Activated CD8-positive, alpha-beta T cell treated with anti-CD3 and anti-CD28 coated beads, Interleukin-2, amount 10 ng/mL, durations not matched to agents 7 days and 5 days (primary cell): Measurements from ENCODE around the gene USP5. TPM values are rescaled to one million over a fixed set of nuclear protein-coding genes. Genes with fewer than 3 reads are reported as not detected.
A peak's percentile ranks its signal among the peaks of the same experiment; 100 is the strongest.
"Not testable (repeated sequence)": the region's sequence is repeated elsewhere in the genome, so short reads cannot be mapped to it uniquely, and the experiment has no call there.

Source experiments
- ATAC-seq: fragments of 150-1000 bp; cut with Tn5 transposase; one replicate; pipeline ENCODE4 v1.10.0; 2021; ENCODE audit warnings: moderate library complexity
- CTCF ChIA-PET: fragments of 350-600 bp; sonication (Branson Sonifier 250); formaldehyde crosslinking; loops from one replicate; lab custom pipeline; 2021; ENCODE audit warnings: antibody characterized with exemption; lab: Charles Lee
- POLR2A ChIA-PET: fragments of 350-600 bp; sonication (Branson Sonifier 250); formaldehyde crosslinking; loops from one replicate; lab custom pipeline; 2021; ENCODE audit warnings: antibody characterized with exemption; lab: Charles Lee
- DNase-seq: peaks from one replicate; pipeline ENCODE4 v3.0.0-alpha.2; 2020
- H3K27ac Mint-ChIP-seq: one replicate; pipeline ENCODE4 v1.8.0; 2021; ENCODE audit warnings: mild to moderate bottlenecking, mixed read lengths
- H3K27me3 Mint-ChIP-seq: one replicate; pipeline ENCODE4 v1.8.0; 2021; ENCODE audit warnings: low read depth, mixed read lengths
- H3K36me3 Mint-ChIP-seq: one replicate; pipeline ENCODE4 v1.8.0; 2021; ENCODE audit warnings: low read depth, mixed read lengths
- H3K4me1 Mint-ChIP-seq: one replicate; pipeline ENCODE4 v1.8.0; 2021; ENCODE audit warnings: low read depth, mixed read lengths
- H3K4me3 Mint-ChIP-seq: one replicate; pipeline ENCODE4 v1.8.0; 2021; ENCODE audit warnings: mild to moderate bottlenecking, mixed read lengths
- H3K9me3 Mint-ChIP-seq: one replicate; pipeline ENCODE4 v1.8.0; 2022; ENCODE audit warnings: mixed read lengths; ENCODE audit not compliant: insufficient read depth
- total RNA-seq, 2 experiments: library from RNA; stranded (reverse); gene quantifications; one replicate each; pipeline ENCODE4 v1.2.3, GENCODE V29; 2021

The USP5 gene
- total RNA-seq, 2 experiments from 2014 or later: 105 to 108 TPM

GRCh38 chr12:6888360-6888759 is 36.4 kb downstream of the USP5 start:
- H3K27ac Mint-ChIP-seq: no peak overlapping the region
- H3K4me1 Mint-ChIP-seq: peaks cover 29% of the 10 kb centered on the region
- no peak overlapping the region for H3K4me3 Mint-ChIP-seq
- H3K36me3 Mint-ChIP-seq: peaks cover 15% of the 10 kb centered on the region
- DNase-seq: no peak
- no peak for ATAC-seq
- no peaks in the 10 kb centered on the region for H3K9me3 Mint-ChIP-seq
- no peaks in the 10 kb centered on the region for H3K27me3 Mint-ChIP-seq
- ChIA-PET CTCF (interaction anchor here (1.3 to 2.2 kb wide), 2 partner anchors 16 to 19 kb away, joined by 5 to 8 read pairs; partner anchors contain the start of gene SPSB2), POLR2A (interaction anchor here (1.1 to 1.2 kb wide), 2 partner anchors 13 to 15 kb away, joined by 3 read pairs; partner anchors contain the start of gene SPSB2)

- H3K4me3 Mint-ChIP-seq, H3K9me3 Mint-ChIP-seq, ATAC-seq, DNase-seq, H3K27me3 Mint-ChIP-seq, CTCF ChIA-PET, H3K27ac Mint-ChIP-seq: not testable (repeated sequence)
- POLR2A ChIA-PET: interaction anchor here (1.4 kb wide), 1 partner anchor 220 kb away, joined by 3 read pairs; no protein-coding TSS in a partner anchor
- H3K4me1 Mint-ChIP-seq: peaks cover 29% of the 10 kb centered on the region
- H3K36me3 Mint-ChIP-seq: peaks cover 15% of the 10 kb centered on the region
Measured at GRCh38 chr12:6888794-6889193, 36.8 kb downstream of the USP5 start.

- peaks cover 29% of the 10 kb centered on the region for H3K4me1 Mint-ChIP-seq
- H3K9me3 Mint-ChIP-seq, CTCF ChIA-PET, ATAC-seq, H3K27me3 Mint-ChIP-seq, DNase-seq: not testable (repeated sequence)
- POLR2A ChIA-PET: interaction anchor here (0.6 to 1.4 kb wide), 2 partner anchors 16 to 218 kb away, joined by 3 read pairs; no protein-coding TSS in a partner anchor
- peaks cover 11% of the 10 kb centered on the region for H3K36me3 Mint-ChIP-seq
- H3K27ac Mint-ChIP-seq: peak overlapping the region; percentile 95
- H3K4me3 Mint-ChIP-seq: peak overlapping the region; percentile 82
Measured at GRCh38 chr12:6889775-6890573, 38.0 kb downstream of the USP5 start.

- POLR2A ChIA-PET: interaction anchor here (0.6 to 2.1 kb wide), 23 partner anchors 9 to 220 kb away, joined by 3 to 40 read pairs (median 5); partner anchors contain the start of genes C12orf57, CDCA3, COPS7A and ENO2
- Mint-ChIP-seq H3K4me3 (peak overlapping the region; percentile 82), H3K27ac (peak overlapping the region; percentile 95)
Measured at GRCh38 chr12:6890789-6891645, 39.1 kb downstream of the USP5 start.

GRCh38 chr12:6891646-6892001 is 39.7 kb downstream of the USP5 start:
- peaks cover 29% of the 10 kb centered on the region for H3K4me1 Mint-ChIP-seq
- H3K36me3 Mint-ChIP-seq: peaks cover 8% of the 10 kb centered on the region
- POLR2A ChIA-PET: interaction anchor here (0.6 to 2.1 kb wide), 21 partner anchors 9 to 220 kb away, joined by 3 to 40 read pairs (median 5); partner anchors contain the start of genes C12orf57, CDCA3, COPS7A and ENO2
- peak overlapping the region; percentile 95 for H3K27ac Mint-ChIP-seq
- peak overlapping the region; percentile 82 for H3K4me3 Mint-ChIP-seq
- CTCF ChIA-PET: interaction anchor here (0.8 to 4.6 kb wide), 40 partner anchors 8 to 421 kb away, joined by 3 to 94 read pairs (median 5); partner anchors contain the start of genes C12orf57, CDCA3, COPS7A and ENO2
- ATAC-seq (no peak), DNase-seq (no peak)
- no peaks in the 10 kb centered on the region for H3K9me3 Mint-ChIP-seq
- no peaks in the 10 kb centered on the region for H3K27me3 Mint-ChIP-seq

More at GRCh38 chr12:6890789-6891645, 39.1 kb downstream of the USP5 start:
- peaks cover 29% of the 10 kb centered on the region for H3K4me1 Mint-ChIP-seq
- H3K36me3 Mint-ChIP-seq: peaks cover 8% of the 10 kb centered on the region
- DNase-seq (peak; percentile 99), ATAC-seq (peak; percentile 97)
- no peaks in the 10 kb centered on the region for H3K9me3 Mint-ChIP-seq
- no peaks in the 10 kb centered on the region for H3K27me3 Mint-ChIP-seq
- CTCF ChIA-PET: interaction anchor here (0.8 to 4.6 kb wide), 40 partner anchors 8 to 420 kb away, joined by 3 to 94 read pairs (median 5); partner anchors contain the start of genes C12orf57, CDCA3, COPS7A and ENO2

GRCh38 chr12:6892683-6893082 is 40.7 kb downstream of the USP5 start:
- not testable (repeated sequence) for H3K4me3 Mint-ChIP-seq, H3K36me3 Mint-ChIP-seq, H3K27me3 Mint-ChIP-seq, H3K9me3 Mint-ChIP-seq, DNase-seq, ATAC-seq
- ChIA-PET CTCF (interaction anchor here (2.0 to 4.6 kb wide), 6 partner anchors 7 to 45 kb away, joined by 6 to 94 read pairs (median 16); partner anchors contain the start of genes LRRC23, SPSB2 and TPI1), POLR2A (interaction anchor here (2.0 to 2.1 kb wide), 5 partner anchors 12 to 51 kb away, joined by 13 to 40 read pairs (median 22); partner anchors contain the start of genes C12orf57, CDCA3, LRRC23 and RNU7-1)
- peaks cover 29% of the 10 kb centered on the region for H3K4me1 Mint-ChIP-seq
- peak overlapping the region; percentile 35 for H3K27ac Mint-ChIP-seq

- H3K4me3 Mint-ChIP-seq: no peak overlapping the region
- H3K9me3 Mint-ChIP-seq: no peaks in the 10 kb centered on the region
- ChIA-PET CTCF (interaction anchor here (1.0 to 4.6 kb wide), 2 partner anchors 22 to 25 kb away, joined by 4 to 94 read pairs; partner anchors contain the start of gene SPSB2), POLR2A (no interaction called here)
- H3K27me3 Mint-ChIP-seq: no peaks in the 10 kb centered on the region
- H3K4me1 Mint-ChIP-seq: peaks cover 26% of the 10 kb centered on the region
- no peak for ATAC-seq
- DNase-seq: no peak
- H3K27ac Mint-ChIP-seq: no peak overlapping the region
- peaks cover 8% of the 10 kb centered on the region for H3K36me3 Mint-ChIP-seq
Measured at GRCh38 chr12:6894321-6894720, 42.4 kb downstream of the USP5 start.

GRCh38 chr12:6896846-6897435 is 45.0 kb downstream of the USP5 start:
- Mint-ChIP-seq H3K27ac (no peak overlapping the region), H3K36me3 (peaks cover 2% of the 10 kb centered on the region), H3K4me1 (peaks cover 20% of the 10 kb centered on the region), H3K27me3 (no peaks in the 10 kb centered on the region), H3K9me3 (no peaks in the 10 kb centered on the region), H3K4me3 (no peak overlapping the region)
- DNase-seq: no peak
- CTCF ChIA-PET: interaction anchor here (1.0 to 1.7 kb wide), 4 partner anchors 11 to 33 kb away, joined by 3 to 7 read pairs (median 4); partner anchors contain the start of gene SPSB2
- no peak for ATAC-seq
- POLR2A ChIA-PET: no interaction called here

GRCh38 chr12:6899427-6899826 is 47.5 kb downstream of the USP5 start:
- H3K27me3 Mint-ChIP-seq: no peaks in the 10 kb centered on the region
- DNase-seq (no peak), ATAC-seq (no peak)
- POLR2A ChIA-PET: interaction anchor here (1.2 to 1.8 kb wide), 2 partner anchors 31 to 48 kb away, joined by 3 to 5 read pairs; partner anchors contain the start of gene USP5
- H3K9me3 Mint-ChIP-seq: no peaks in the 10 kb centered on the region
- H3K36me3 Mint-ChIP-seq: no peaks in the 10 kb centered on the region
- peaks cover 14% of the 10 kb centered on the region for H3K4me1 Mint-ChIP-seq
- CTCF ChIA-PET: interaction anchor here (0.9 to 2.1 kb wide), 5 partner anchors 8 to 63 kb away, joined by 3 to 18 read pairs (median 3); partner anchors contain the start of genes C12orf57 and RNU7-1
- no peak overlapping the region for H3K27ac Mint-ChIP-seq
- no peak overlapping the region for H3K4me3 Mint-ChIP-seq

GRCh38 chr12:6899837-6900519 is 48.0 kb downstream of the USP5 start:
- Mint-ChIP-seq H3K4me3 (no peak overlapping the region), H3K4me1 (peaks cover 14% of the 10 kb centered on the region), H3K27me3 (no peaks in the 10 kb centered on the region), H3K36me3 (no peaks in the 10 kb centered on the region), H3K27ac (no peak overlapping the region), H3K9me3 (no peaks in the 10 kb centered on the region)
- CTCF ChIA-PET: interaction anchor here (0.9 to 2.1 kb wide), 5 partner anchors 8 to 64 kb away, joined by 3 to 18 read pairs (median 3); partner anchors contain the start of genes C12orf57 and RNU7-1
- POLR2A ChIA-PET: interaction anchor here (1.8 kb wide), 1 partner anchor 48 kb away, joined by 5 read pairs; the partner anchor contains the start of gene USP5
- no peak for ATAC-seq
- no peak for DNase-seq
